Natural killer cell (primary cell): Measurements from ENCODE around the gene SLC39A11. TPM values are rescaled to one million over a fixed set of nuclear protein-coding genes. Genes with fewer than 3 reads are reported as not detected.

Source experiments
- ATAC-seq, 3 donors: fragments of 150-1000 bp in 2 of 3; fragments of 200-7000 bp in 1 of 3; cut with Tn5 transposase; 1 replicate in 1 of 3; 2 replicates in 2 of 3; pipeline ENCODE4 v1.10.0; 2021; ENCODE audit warnings: mild to moderate bottlenecking in 2 of 3, moderate library complexity in 2 of 3
- DNase-seq, 2 donors: peaks; one replicate each; pipeline versions ENCODE4 v3.0.0 to v3.0.0-alpha.2; 2013 to 2021; ENCODE audit warnings: mixed read lengths in 1 of 2
- H3K27ac ChIP-seq: one replicate; pipeline ENCODE4 v1.5.1; 2013; ENCODE audit warnings: mild to moderate bottlenecking, low read length
- H3K27me3 ChIP-seq: one replicate; pipeline ENCODE4 v1.6.1; 2013; ENCODE audit warnings: low read length; ENCODE audit not compliant: control insufficient read depth, insufficient read depth
- H3K36me3 ChIP-seq: one replicate; pipeline ENCODE4 v1.6.1; 2013; ENCODE audit warnings: low read length; ENCODE audit not compliant: control insufficient read depth, insufficient read depth
- H3K4me1 ChIP-seq: one replicate; pipeline ENCODE4 v1.6.1; 2013; ENCODE audit warnings: low read length; ENCODE audit not compliant: control insufficient read depth, insufficient read depth
- H3K4me3 ChIP-seq: one replicate; pipeline ENCODE4 v1.5.1; 2013; ENCODE audit warnings: low read length
- H3K9me3 ChIP-seq: one replicate; pipeline ENCODE4 v1.6.1; 2013; ENCODE audit warnings: low read length; ENCODE audit not compliant: control insufficient read depth, insufficient read depth
- H3K27ac Mint-ChIP-seq, 2 donors: one replicate each; pipeline ENCODE4 v1.8.0; 2022; ENCODE audit warnings: mild to moderate bottlenecking in 2 of 2, mixed read lengths in 2 of 2, moderate library complexity in 1 of 2
- H3K27me3 Mint-ChIP-seq, 2 donors: one replicate each; pipeline ENCODE4 v1.8.0; 2022; ENCODE audit warnings: low read depth in 2 of 2, mixed read lengths in 2 of 2
- H3K36me3 Mint-ChIP-seq: one replicate; pipeline ENCODE4 v1.8.0; 2022; ENCODE audit warnings: mixed read lengths
- H3K4me1 Mint-ChIP-seq, 2 donors: one replicate each; pipeline ENCODE4 v1.8.0; 2022; ENCODE audit warnings: mixed read lengths in 2 of 2
- H3K4me3 Mint-ChIP-seq: one replicate; pipeline ENCODE4 v1.8.0; 2022; ENCODE audit warnings: mild to moderate bottlenecking, moderate library complexity, mixed read lengths
- H3K9me3 Mint-ChIP-seq, 2 donors: one replicate each; pipeline ENCODE4 v1.8.0; 2022; ENCODE audit warnings: mixed read lengths in 2 of 2
- CTCF ChIP-seq: fragments of 200-600 bp; IDR thresholded peaks from one replicate; pipeline ENCODE4 v1.8.0; 2022; ENCODE audit warnings: antibody characterized with exemption
- WGBS: methylation state at CpG from one replicate; pipeline ENCODE4 v1.1.7; 2013; ENCODE audit warnings: missing lambda C conversion rate; ENCODE audit not compliant: insufficient coverage; 5-methylcytosine and 5-hydroxymethylcytosine counted together
- intact Hi-C: fragments of 100-400 bp; cut with micrococcal nuclease; formaldehyde crosslinking; loops from one replicate; pipeline ENCODE4 v1.14.2; 2022
- total RNA-seq, 4 donors: library from RNA; stranded (reverse); fragments of 120-200 nt in 1 of 4; gene quantifications; one replicate each; pipeline versions ENCODE4 v1.2.3 to v1.2.4, GENCODE V29; 2013 to 2022

The SLC39A11 gene
- total RNA-seq, 3 donors from 2014 or later (not counting 1 experiment from before 2014, with no cell fraction given) = 32.6 to 44.9 (median 39.4) TPM

DNA sequence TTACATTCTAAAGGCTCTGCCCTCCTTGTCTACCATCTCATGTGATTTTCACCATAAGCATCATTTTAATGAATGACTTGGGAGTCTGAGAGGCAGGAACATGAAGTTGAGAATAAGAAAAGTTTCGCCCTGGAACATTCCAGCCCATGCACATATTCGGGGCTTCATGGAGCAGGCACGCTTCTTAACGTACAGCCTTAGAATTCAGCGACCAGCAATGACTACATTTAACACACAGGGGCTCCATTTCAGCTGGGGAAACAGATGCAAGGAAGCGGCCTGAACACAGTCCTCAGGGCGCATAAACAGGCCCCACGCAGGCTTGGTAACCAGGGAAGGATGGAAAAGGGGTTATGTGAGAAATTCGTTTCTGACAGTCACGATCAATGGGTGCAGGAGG is 357.4 kb downstream of the SLC39A11 start:
- no peaks in the 10 kb centered on the region for H3K4me1 ChIP-seq
- TF ChIP-seq CTCF = no peak
- no peaks in the 10 kb centered on the region for H3K27me3 ChIP-seq
- H3K36me3 ChIP-seq = no peaks in the 10 kb centered on the region
- DNase-seq (no peak), ATAC-seq (no peak)
- no peaks in the 10 kb centered on the region for H3K9me3 ChIP-seq
- intact Hi-C loops = no loop called here
- H3K27ac ChIP-seq = no peak overlapping the region
- Mint-ChIP-seq H3K27me3 (no peaks in the 10 kb centered on the region), H3K27ac (no peak overlapping the region), H3K36me3 (no peaks in the 10 kb centered on the region), H3K4me1 (no peaks in the 10 kb centered on the region), H3K4me3 (no peak overlapping the region), H3K9me3 (no peaks in the 10 kb centered on the region)
- no peak overlapping the region for H3K4me3 ChIP-seq
- WGBS = 94% methylated on average over 10 of the region's 10 CpGs

DNA sequence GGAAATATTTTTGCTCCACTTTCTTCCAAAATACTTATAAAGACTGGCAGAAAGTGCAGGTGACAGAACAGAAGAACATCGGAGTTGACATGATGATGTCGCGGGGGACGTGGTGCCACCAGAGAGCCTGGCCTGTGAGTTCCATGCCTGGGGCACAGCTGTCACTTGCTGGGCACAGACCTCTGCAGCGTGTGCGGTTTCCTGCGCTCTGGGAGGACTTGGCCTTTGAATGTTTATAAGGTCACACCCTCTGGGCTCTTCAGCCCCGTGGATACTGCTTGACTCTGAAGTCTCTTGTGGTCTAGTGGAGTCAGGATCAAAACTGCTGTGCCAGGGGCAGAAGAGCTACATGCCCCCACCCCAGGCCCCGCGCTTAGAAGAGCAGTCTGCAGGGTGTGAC is 357.9 kb downstream of the SLC39A11 start:
- no peak for ATAC-seq
- Histone ChIP-seq H3K36me3 (no peaks in the 10 kb centered on the region), H3K9me3 (no peaks in the 10 kb centered on the region), H3K27ac (no peak overlapping the region), H3K4me1 (no peaks in the 10 kb centered on the region), H3K27me3 (no peaks in the 10 kb centered on the region), H3K4me3 (no peak overlapping the region)
- no peak for TF ChIP-seq CTCF
- DNase-seq = no peak
- intact Hi-C loops = no loop called here
- H3K27me3 Mint-ChIP-seq = no peaks in the 10 kb centered on the region
- WGBS = 88% methylated on average over 10 of the region's 10 CpGs
- no peaks in the 10 kb centered on the region for H3K36me3 Mint-ChIP-seq
- no peaks in the 10 kb centered on the region for H3K4me1 Mint-ChIP-seq
- H3K9me3 Mint-ChIP-seq = no peaks in the 10 kb centered on the region
- H3K4me3 Mint-ChIP-seq = no peak overlapping the region
- H3K27ac Mint-ChIP-seq = no peak overlapping the region

- H3K4me3 ChIP-seq = no peak overlapping the region
- Mint-ChIP-seq H3K9me3 (no peaks in the 10 kb centered on the region), H3K27me3 (no peaks in the 10 kb centered on the region), H3K4me3 (no peak overlapping the region), H3K36me3 (no peaks in the 10 kb centered on the region), H3K4me1 (no peaks in the 10 kb centered on the region), H3K27ac (no peak overlapping the region)
- no peaks in the 10 kb centered on the region for H3K36me3 ChIP-seq
- no peak for DNase-seq
- ATAC-seq = no peak
- no peaks in the 10 kb centered on the region for H3K4me1 ChIP-seq
- WGBS = 89% methylated on average over 3 of the region's 3 CpGs
- TF ChIP-seq CTCF = no peak
- H3K27me3 ChIP-seq = no peaks in the 10 kb centered on the region
- intact Hi-C loops = no loop called here
- H3K27ac ChIP-seq = no peak overlapping the region
- H3K9me3 ChIP-seq = no peaks in the 10 kb centered on the region
Measured at GRCh38 chr17:72733619-72734282, 358.7 kb downstream of the SLC39A11 start.
